Activated CD8-positive, alpha-beta memory T cell treated with anti-CD3 and anti-CD28 coated beads for 24 hours (primary cell): ENCODE results near the gene CD79A.

Source experiments
- DNase-seq: peaks from one replicate; pipeline ENCODE4 v3.0.0-alpha.2; 2020

Gene CD79A

DNA sequence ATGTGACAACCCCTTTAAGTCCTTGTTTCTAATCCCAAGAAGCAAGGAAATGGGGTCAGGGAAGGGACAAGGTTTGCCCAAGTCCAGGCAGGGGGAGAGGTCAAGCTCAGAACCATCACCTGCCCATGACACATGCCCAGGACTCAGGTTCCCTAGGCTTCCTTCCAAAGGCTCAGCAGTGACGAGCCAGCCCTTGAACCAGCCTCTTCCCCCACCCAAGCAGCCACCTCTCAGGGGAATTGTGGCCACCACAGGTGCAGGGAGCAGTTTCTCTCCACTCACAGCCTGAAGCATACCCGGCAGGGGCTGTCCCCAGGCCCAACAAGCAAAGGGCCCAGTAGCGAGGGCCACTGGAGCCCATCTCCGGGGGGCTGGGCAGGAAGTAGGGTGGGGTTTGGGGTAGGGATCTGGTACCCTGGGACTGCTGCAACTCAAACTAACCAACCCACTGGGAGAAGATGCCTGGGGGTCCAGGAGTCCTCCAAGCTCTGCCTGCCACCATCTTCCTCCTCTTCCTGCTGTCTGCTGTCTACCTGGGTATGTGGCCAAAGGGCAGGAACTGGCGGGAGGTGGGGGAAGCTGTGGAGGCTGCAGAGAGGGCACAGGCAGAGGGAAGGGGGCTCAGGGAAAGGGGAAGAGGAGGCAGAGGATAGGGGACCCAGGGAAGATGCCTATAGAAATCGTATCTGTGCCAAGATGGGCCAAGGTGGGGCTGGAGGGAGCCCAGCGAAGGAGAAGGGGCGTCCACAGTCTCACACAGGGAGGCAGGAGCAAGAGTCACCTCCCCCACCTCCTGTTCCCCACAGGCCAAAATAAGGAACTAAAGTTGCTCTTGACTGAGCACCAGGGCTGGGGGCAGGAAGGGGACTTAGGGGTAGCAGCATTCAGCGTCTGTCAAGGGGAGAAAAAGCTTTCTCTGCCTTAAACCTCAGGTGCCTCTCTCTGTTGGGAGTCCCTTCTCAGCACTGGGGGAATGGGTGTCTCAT is at the start of gene CD79A:
TSS of gene CD79A (plus strand) at position 433 of the 986 bp plus-strand sequence. CDS start at position 459, 26 bp downstream.
- peak; percentile 67 for DNase-seq

DNA sequence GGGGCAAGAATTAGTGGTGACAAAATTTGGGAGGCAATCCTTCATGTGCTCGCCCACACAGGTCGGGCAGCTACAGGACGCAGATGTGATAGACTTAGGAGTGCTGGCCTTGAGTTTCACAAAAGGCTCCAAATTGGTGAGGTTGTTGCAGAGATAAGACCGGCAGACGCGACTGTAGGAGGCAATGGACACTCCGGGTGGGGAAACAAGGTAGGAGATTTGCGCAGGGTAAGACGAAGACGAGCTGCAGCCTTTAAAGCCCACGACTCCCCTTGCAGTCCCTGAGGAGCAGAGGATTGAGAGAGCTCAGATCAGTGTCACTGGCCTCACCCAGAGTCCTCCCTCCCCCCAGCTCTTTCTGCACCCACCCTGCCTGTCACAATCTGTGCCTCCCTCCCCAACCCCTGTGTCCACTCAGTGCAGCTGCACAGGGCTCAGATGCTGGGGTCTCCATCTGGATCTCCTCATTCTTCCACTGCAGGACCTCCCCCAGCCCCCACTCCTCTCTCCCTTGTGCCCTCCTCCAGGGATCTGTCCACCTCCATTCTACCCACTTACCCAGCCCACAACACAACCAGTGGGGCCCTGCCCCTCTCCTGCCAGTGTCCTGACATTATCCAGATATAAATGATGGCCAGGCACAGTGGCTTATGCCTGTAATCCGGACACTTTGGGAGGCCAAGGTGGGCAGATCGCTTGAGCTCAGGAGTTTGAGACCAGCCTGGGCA is 38.9 kb upstream of the CD79A start:
- DNase-seq, result no peak

DNA sequence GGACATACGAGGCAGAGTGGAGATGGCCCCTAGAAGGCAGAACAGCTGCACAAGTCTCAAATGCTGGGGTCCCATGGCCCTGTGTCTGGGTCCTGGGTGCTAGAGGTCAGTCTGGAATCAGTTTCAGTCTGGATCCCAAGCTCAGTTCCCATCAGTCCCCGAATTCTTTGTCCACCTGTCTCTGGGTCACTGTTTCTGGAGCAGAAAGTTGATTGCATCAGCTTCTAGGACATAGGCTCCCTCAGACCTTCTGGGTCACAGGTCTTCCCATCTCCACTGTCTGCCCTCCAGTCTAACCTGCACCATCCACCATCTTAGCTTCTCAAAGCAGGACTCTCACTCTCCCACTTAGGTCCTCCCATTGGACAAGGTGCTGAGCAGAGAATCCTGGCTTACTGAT is 37.9 kb upstream of the CD79A start:
- no peak for DNase-seq

DNA sequence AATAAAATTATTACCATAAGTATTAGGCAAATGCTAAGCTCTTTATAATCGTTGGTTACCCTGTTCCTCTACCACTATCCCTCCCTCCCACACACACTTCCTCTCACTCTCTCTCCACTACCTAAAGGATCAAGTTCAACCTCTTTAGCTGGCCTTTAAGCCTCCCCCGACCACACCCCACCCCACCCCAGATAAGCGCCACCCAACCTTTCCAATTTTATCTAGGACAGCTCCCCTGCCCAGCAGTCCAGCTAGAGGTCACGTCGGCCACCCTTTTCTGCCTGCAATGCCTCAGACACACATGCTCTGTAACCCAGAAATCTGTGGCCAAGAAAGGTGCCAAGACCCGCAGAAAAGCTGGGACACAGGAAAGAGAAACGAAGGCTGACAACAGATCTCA is 33.7 kb upstream of the CD79A start:
- no peak for DNase-seq

DNA sequence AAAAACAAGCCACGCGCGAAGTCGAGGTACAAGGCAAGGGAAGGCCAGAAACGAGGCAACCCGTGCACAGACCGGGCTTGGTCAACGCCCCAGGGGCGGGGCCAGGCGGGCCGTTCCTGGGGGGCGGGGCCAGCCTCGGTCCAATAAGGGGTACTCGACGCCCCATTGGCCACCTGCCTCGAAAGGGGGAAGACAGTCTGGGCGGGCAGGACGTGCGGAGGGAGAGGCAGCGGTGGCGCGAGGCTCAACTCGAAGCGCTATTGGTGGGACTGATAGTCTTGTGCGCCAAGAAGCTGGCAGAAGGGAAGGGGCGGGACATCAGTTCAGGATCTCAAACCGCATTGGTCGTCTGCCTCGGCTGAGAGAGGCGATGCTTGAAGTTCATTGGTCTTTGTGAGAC is 32.5 kb upstream of the CD79A start, which contains the start of gene LYPD4:
TSS of gene LYPD4 (minus strand) at position 83 of the 400 bp plus-strand sequence. CDS start 5,398 bp downstream, outside the sequence.
- no peak for DNase-seq

DNA sequence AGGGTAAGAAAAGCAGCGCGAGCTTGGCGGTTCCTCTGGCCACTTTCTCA is 32.3 kb upstream of the CD79A start, which contains the start of gene DMRTC2:
TSS of gene DMRTC2 (plus strand) at position 42 of the 50 bp plus-strand sequence. CDS start 2,387 bp downstream, outside the sequence.
- no peak for DNase-seq

DNA sequence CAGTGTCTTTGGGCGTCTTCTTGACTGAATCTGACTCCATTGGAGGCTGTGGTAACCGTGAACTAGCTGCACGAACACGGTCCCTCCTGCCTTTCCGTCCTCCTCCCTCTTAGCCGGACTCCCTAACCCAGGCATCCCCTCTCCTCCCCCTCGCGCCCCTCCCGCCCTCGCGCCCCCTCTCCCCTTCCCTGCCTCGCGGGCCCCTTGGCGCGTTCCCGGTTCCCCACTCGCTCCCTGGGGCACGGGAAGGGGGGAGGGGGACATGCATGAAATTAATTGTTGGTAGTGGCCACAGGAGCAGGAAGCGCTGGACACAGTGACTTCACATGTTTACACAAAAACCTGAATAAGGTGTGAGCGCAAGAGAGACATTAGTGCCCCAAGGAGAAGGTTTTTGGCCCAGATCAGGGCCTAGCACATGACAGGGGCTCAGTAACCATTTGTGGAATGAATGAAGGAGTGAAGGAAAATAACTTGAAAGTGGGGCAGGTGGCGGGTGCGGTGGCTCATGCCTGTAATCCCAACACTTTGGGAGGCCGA is 32.0 kb upstream of the CD79A start:
- no peak for DNase-seq

DNA sequence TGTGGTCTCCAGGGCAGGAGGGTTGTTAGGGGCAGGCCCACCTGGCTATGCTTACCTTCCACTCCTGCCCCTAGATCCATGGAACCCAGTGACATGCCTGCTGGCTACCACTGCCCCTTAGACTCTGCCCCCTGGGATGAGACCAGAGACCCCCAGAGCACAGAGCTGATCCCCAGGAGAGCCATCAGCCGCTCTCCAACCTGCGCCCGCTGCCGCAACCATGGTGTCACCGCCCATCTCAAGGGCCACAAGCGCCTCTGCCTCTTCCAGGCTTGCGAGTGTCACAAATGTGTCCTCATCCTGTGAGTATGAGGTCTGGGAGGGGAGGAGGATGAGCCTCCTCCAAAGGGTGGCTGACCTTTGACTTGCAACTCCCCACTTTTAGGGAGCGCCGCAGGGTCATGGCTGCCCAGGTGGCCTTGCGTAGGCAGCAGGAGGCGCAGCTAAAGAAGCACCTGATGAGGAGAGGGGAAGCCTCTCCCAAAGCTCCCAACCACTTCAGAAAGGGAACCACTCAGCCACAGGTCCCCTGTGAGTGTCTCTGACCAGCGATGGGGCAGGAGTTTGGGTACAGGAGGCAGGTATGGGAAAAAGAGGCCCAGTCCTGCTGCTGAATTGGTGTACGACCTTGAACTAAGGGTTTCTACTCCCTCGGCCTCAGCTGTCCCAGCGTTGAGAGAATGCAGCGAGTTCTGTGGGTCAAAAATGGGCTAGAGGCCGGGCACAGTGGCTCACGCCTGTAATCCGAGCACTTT is 29.6 kb upstream of the CD79A start:
- no peak for DNase-seq

DNA sequence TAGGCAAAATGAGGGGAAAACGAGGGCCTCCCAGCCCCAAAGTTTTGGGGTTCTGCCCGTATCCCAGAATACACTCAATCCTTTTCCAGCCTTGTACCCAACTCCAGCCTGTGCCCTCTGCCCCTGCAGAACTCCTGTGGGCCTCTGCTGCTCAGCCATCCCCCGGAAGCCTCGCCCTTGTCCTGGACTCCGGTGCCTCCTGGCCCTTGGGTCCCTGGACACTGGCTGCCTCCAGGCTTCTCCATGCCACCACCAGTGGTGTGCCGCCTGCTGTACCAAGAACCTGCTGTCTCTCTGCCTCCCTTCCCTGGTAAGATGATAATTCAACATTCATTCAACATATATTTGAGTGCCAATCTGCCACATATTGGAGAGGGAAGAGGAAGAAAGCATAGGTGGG is 28.4 kb upstream of the CD79A start:
- no peak for DNase-seq

DNA sequence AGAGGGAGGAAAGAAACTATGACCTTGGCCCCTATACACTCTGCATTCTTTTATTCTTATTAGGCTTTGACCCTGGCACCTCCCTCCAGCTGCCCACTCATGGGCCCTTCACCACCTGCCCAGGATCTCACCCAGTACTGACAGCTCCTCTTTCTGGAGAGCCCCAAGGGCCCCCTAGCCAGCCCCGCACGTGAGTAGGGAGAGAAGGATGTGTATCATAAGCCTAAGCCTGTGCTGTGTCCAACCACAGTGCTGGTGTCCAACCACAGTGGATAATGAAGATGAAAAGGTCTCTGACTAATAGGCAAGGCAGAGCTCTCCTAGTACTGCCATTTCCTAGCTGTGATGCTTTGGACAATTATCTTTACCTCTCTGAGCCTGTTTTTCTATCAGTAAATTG is 28.0 kb upstream of the CD79A start:
- DNase-seq, result no peak

DNA sequence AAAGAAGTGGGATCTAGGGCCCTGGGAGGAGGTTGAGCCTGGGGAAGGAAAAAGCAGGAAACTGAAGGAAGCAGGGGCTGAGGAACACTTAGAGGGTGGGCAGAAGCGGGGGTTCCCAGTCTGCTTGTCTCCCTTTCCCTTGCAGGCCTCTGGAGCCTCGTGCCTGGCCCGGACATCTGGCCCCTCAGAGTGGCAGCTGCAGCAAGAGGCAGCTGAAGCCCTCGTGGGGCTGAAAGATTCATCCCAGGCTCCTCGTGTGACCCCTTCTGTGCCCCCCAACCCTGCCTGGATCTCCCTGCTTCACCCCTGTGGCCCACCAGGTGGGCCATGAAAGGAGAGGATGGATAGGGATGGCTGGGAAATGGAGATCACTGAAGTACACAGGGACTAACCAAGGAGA is 26.7 kb upstream of the CD79A start:
- DNase-seq, result no peak

DNA sequence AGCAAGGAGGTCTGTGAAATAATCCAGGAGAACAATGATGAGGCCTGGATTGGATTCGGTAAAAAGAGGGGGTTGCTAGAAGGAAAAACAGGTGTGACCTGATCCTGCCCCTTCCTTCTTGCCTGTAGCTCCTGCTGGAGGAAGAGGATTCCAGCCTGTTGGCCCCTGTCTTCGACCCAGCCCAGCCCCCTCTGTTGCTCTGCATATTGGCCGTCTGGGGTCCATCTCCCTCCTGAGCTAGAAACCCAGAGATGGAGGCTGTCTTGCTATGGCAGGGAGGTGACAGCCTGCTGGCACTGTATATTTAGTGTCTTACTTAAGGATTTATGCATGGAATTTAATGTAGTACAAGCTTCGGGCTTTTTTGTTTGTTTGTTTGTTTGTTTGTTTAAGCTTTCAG is 25.6 kb upstream of the CD79A start:
- DNase-seq, result no peak

DNA sequence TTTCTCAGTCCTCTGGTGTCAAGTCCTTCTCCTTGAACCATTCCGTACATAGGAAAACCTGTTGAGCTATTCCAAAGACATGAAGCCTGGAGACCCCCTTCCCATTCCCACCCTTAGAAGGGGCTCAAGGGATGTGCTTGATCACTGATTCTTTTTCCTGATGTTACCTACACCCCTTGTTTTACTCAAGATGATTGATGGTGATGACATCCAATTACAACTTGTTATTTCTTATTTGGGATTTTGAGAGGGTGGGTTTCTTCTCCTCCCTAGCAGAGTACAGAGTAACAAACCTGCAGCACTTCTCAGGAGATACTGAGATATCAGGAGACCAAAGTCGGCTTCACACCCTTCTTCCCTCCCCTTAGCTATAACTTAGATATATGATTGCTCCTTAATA is 23.7 kb upstream of the CD79A start:
- no peak for DNase-seq

DNA sequence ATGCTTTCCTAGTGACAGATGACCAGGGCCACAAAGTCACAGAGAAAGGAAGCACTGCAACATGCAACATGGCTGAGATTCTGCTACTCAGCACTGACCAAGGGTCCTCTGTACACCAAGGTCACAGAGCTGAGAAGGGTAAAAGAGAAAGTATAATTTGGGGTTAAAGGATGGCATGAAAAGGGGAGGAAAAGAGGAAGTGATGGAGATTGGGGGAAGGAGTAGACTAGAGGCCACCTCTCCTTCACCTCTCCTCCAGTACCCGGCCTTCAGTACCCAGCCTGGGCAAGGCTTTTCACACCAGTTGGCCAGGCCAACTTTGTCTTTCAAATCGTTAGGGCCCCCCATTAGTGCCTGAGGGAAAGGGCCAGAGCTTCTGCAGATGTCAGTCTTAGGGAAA is 23.3 kb upstream of the CD79A start:
- no peak for DNase-seq

DNA sequence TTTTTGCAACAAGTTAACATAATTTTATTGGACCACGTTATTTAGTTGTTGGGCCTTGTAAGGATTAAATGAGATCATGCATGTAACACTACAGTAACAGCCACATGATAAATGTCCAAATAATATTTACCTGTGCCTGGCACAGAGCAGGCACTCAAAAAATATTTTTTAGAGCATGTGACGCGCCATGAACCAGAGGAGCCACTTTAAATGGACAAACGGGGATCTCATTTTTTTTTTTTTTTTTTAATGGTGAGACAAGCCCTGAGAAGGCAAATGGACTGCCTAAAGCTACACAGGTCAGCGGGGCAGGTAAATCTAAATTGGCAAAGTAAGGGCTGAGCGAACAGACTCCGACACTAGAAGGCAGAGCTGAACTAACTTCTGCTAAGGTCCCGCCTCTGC is 17.9 kb upstream of the CD79A start:
- DNase-seq, result no peak

DNA sequence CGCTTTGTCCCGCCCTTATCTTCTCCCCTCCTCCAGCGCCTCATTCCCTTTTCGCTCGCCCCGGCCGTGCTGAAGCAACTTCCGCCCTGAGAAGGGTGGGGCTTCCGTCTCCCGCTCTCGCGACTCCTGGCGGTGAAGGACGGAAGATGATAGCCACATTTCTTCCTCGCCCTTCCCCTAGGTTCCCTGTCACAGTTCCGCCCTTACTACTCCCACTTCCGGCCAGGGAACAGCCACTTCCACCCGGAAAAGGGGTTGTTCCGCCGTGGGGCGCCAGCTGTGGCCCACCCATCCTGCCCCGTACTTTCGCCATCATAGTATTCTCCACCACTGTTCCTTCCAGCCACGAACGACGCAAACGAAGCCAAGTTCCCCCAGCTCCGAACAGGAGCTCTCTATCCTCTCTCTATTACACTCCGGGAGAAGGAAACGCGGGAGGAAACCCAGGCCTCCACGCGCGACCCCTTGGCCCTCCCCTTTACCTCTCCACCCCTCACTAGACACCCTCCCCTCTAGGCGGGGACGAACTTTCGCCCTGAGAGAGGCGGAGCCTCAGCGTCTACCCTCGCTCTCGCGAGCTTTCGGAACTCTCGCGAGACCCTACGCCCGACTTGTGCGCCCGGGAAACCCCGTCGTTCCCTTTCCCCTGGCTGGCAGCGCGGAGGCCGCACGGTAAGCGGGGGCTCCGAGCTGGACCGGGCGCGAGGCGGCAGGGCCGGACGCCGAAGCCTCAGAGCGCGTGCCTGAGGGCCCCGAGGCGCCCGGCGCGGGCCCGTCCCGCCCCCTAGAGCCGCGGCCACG is 17.3 kb upstream of the CD79A start, which contains the start of gene RPS19:
TSS of gene RPS19 (plus strand) at position 638 of the 801 bp plus-strand sequence. CDS start 520 bp downstream, outside the sequence.
- peak; percentile 99 for DNase-seq

DNA sequence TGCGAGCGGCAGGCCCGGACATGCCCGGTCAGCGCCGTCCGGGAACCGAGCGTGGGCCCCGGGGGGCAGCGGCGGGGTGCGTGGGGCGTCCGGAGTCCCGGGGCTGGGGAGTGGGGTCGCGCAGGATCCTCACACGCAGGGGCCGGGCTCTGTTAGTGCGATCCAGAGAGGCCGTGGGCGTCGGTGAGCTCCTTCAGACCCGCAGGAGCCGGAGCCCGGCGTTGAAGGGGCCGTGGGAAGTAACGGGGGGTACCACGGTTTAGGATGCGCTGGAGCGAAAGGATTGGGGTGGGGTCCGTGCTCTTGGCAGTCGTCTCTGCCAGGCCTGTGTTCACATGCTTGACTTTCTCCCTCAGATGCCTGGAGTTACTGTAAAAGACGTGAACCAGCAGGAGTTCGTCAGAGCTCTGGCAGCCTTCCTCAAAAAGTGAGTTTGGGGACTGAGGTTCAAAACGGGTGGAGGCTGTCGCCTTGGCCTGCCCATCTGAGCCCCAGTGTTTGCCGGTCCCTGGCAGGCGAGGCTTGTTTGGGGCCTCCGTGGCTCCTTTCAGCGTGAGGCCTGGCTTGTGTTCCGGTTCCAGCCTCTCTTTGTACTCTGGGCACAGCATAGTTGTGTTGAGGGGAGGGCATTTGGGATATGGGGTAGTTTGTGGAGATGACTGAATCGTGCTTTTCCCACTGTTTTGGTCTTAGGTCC is 16.5 kb upstream of the CD79A start:
- DNase-seq, result no peak

DNA sequence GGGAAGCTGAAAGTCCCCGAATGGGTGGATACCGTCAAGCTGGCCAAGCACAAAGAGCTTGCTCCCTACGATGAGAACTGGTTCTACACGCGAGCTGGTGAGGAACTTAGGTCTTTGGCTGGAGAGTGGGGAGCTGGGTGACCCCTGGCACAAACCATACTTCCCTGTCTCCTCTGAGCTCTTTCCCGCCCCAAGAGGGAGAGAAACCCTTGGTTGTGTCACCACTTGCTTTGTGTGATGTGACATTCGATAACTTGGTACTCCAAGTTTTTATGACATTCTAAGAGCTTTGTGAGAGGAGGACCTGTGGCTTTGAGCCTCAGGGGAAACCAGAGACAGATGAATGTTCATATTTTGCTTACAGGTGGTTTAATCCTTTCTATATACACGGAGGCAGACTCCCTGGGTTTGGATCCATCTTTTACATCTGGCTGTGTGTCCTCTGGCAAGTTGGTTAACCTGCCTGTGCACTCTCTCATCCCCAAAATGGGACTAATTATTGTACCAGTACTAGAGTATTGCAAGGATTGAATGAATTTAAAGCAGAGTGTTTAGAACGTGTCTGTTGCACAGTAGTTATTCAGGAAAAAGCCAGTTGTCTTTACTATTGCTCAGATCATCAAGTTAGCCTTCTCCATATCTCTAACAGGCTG is 15.8 kb upstream of the CD79A start:
- DNase-seq, result no peak

DNA sequence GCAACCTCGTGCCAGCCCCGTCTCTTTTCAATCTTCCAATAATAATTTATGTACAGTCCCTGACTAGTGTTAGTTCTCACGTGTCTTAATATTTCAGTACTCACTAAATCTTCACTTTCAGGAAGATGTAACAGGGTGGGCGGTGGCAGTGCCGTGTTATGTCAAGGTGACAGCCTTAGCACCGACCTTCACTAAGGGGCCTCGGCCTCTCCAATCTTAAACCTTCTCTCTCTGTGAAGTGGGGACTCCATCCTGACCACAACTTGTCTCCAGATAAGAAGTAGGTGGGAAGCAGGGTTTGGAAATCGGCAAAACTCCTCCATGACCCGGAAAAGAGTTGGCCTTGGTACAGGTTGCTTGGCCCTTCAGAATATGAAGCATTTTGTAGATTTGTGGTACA is 15.2 kb upstream of the CD79A start:
- DNase-seq, result no peak

DNA sequence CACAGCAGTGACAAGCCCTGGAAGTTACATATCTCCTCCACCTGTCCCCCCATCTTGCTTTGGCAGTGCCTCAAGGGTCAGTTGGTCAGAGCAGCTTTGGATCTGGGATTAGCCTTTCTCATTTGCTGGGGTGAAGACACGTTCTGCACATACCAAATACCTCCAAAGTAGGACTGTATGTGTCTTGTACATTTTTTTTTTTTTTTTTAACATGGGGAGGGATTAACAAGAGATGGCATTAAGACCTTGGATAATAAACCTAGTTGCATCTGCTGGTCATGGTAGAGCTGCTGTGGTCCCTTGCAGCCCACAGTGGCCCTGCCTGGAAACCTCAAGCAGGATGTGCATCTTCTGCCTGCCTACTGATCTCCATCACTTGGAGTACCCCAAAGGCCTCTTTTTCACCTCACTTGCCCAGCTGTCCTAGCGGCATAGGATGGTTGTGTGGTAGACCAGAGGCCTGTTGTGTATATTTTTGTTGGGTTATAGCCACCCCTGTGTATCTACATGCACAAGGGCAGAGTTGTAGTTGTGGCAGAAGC is 14.6 kb upstream of the CD79A start:
- DNase-seq, result no peak
